HFFc6 (cell line): ENCODE results near the gene RRP1B. TPM values are rescaled to one million over a fixed set of nuclear protein-coding genes. Genes with fewer than 3 reads are reported as not detected.

Experiments used
- DNase-seq: peaks from one replicate; pipeline ENCODE4 v3.0.0-alpha.2; 2018
- H3K27ac Mint-ChIP-seq: 2 replicates; pipeline ENCODE4 v1.8.0; 2020; ENCODE audit warnings: mild to moderate bottlenecking, mixed read lengths
- H3K27me3 Mint-ChIP-seq: 2 replicates; pipeline ENCODE4 v1.8.0; 2021; ENCODE audit warnings: mild to moderate bottlenecking, moderate library complexity, mixed read lengths; ENCODE audit not compliant: insufficient read depth
- H3K36me3 Mint-ChIP-seq: 2 replicates; pipeline ENCODE4 v1.8.0; 2021; ENCODE audit warnings: low read depth, mixed read lengths
- H3K4me1 Mint-ChIP-seq: 2 replicates; pipeline ENCODE4 v1.8.0; 2020; ENCODE audit warnings: low read depth, mixed read lengths
- H3K4me3 Mint-ChIP-seq: 2 replicates; pipeline ENCODE4 v1.8.0; 2020; ENCODE audit warnings: mild to moderate bottlenecking, moderate library complexity, mixed read lengths
- H3K9me3 Mint-ChIP-seq: 2 replicates; pipeline ENCODE4 v1.8.0; 2020; ENCODE audit warnings: mild to moderate bottlenecking, mixed read lengths
- total RNA-seq, 6 experiments: library from RNA; stranded (reverse); fragmentation: NEBNext Ultra II Directional; extraction: Animal tissue kit (Norgen Biotek cat#: 25700); gene quantifications; 2 replicates in 1 of 6; 3 replicates in 5 of 6; pipeline ENCODE4 v1.2.3, GENCODE V29; 2021
- TF ChIP-seq, protein P1 (sequence below): fragments of 200-600 bp; sonication (generic); IDR thresholded peaks from 2 replicates; pipeline ENCODE4 v1.5.0; 2021; ENCODE audit warnings: antibody characterized with exemption, mild to moderate bottlenecking

The RRP1B gene
- total RNA-seq, 6 experiments from 2014 or later = 26.9 to 34.4 (median 27.6) TPM

- Mint-ChIP-seq H3K27me3 (peaks cover 3% of the 10 kb centered on the region), H3K36me3 (no peaks in the 10 kb centered on the region), H3K9me3 (no peaks in the 10 kb centered on the region), H3K4me1 (peaks cover 24% of the 10 kb centered on the region), H3K27ac (no peak overlapping the region), H3K4me3 (no peak overlapping the region)
- TF ChIP-seq, protein P1, sequence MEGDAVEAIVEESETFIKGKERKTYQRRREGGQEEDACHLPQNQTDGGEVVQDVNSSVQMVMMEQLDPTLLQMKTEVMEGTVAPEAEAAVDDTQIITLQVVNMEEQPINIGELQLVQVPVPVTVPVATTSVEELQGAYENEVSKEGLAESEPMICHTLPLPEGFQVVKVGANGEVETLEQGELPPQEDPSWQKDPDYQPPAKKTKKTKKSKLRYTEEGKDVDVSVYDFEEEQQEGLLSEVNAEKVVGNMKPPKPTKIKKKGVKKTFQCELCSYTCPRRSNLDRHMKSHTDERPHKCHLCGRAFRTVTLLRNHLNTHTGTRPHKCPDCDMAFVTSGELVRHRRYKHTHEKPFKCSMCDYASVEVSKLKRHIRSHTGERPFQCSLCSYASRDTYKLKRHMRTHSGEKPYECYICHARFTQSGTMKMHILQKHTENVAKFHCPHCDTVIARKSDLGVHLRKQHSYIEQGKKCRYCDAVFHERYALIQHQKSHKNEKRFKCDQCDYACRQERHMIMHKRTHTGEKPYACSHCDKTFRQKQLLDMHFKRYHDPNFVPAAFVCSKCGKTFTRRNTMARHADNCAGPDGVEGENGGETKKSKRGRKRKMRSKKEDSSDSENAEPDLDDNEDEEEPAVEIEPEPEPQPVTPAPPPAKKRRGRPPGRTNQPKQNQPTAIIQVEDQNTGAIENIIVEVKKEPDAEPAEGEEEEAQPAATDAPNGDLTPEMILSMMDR = no peak
- no peak for DNase-seq
Measured at GRCh38 chr21:43635436-43635835, 23.9 kb upstream of the RRP1B start.

DNA sequence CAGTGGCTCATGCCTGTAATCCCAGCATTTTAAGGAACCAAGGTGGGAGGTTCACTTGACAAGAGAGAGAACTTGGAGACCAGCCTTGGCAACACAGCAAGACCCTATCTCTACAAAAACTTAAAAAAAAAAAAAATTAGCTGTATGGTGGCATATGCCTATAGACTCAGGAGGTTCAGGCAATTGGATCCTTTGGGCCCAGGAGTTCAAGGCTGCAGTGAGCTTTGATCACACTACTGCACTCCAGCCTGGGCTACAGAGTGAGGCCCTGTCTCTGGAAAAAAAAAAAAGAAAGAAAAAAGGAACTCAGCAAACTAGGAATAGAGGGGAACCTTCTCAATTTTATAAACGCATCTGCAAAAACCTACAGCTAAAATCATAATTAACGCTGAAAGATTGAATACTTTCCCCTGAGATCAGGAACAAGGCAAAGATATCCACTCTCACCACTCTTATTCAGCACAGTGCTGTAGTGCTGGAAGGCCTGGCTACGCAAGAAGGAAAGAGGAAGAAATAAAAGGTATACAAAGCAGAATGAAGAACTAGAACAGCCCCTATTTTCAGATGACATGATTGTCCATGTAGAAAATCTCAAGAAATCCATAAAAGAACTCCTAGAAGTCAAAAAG lies 21.7 kb upstream of the RRP1B start:
- H3K9me3 Mint-ChIP-seq = no peaks in the 10 kb centered on the region
- TF ChIP-seq, protein P1 = no peak
- no peak for DNase-seq
- no peak overlapping the region for H3K27ac Mint-ChIP-seq
- H3K4me1 Mint-ChIP-seq = peaks cover 19% of the 10 kb centered on the region
- H3K36me3 Mint-ChIP-seq = no peaks in the 10 kb centered on the region
- H3K27me3 Mint-ChIP-seq = peaks cover 3% of the 10 kb centered on the region
- H3K4me3 Mint-ChIP-seq = no peak overlapping the region

- Mint-ChIP-seq H3K27ac (no peak overlapping the region), H3K27me3 (peaks cover 1% of the 10 kb centered on the region; the same call in 1 of the 2 replicates), H3K9me3 (no peaks in the 10 kb centered on the region), H3K4me3 (no peak overlapping the region), H3K4me1 (peaks cover 23% of the 10 kb centered on the region), H3K36me3 (no peaks in the 10 kb centered on the region)
- peak; percentile 45 for DNase-seq
- TF ChIP-seq, protein P1 = no peak
Measured at GRCh38 chr21:43639470-43640353, 19.6 kb upstream of the RRP1B start.

- Mint-ChIP-seq H3K9me3 (no peaks in the 10 kb centered on the region), H3K27me3 (peaks cover 1% of the 10 kb centered on the region; the same call in 1 of the 2 replicates), H3K4me1 (peaks cover 25% of the 10 kb centered on the region), H3K36me3 (no peaks in the 10 kb centered on the region), H3K4me3 (no peak overlapping the region), H3K27ac (no peak overlapping the region)
- no peak for DNase-seq
- TF ChIP-seq, protein P1 = peak; percentile 33; the same call in 1 of the 2 replicates
Measured at GRCh38 chr21:43640400-43640799, 19.0 kb upstream of the RRP1B start.

GRCh38 chr21:43643193-43643592 lies 16.2 kb upstream of the RRP1B start:
- H3K27ac Mint-ChIP-seq = no peak overlapping the region
- TF ChIP-seq, protein P1 = no peak
- no peak for DNase-seq
- no peaks in the 10 kb centered on the region for H3K9me3 Mint-ChIP-seq
- no peak overlapping the region for H3K4me3 Mint-ChIP-seq
- no peaks in the 10 kb centered on the region for H3K36me3 Mint-ChIP-seq
- no peaks in the 10 kb centered on the region; the same call in 1 of the 2 replicates for H3K27me3 Mint-ChIP-seq
- H3K4me1 Mint-ChIP-seq = peaks cover 39% of the 10 kb centered on the region
